IPS-18a (cell line): ENCODE data around the gene SF3A2.

Experiments
- H3K27ac ChIP-seq: one replicate; pipeline ENCODE4 v1.5.1; 2013; ENCODE audit warnings: low read length
- H3K27me3 ChIP-seq: one replicate; pipeline ENCODE4 v1.6.1; 2013; ENCODE audit warnings: mild to moderate bottlenecking, low read length; ENCODE audit not compliant: control insufficient read depth, insufficient read depth
- H3K36me3 ChIP-seq: one replicate; pipeline ENCODE4 v1.6.1; 2013; ENCODE audit warnings: low read depth, low read length; ENCODE audit not compliant: control insufficient read depth
- H3K4me1 ChIP-seq: one replicate; pipeline ENCODE4 v1.6.1; 2013; ENCODE audit warnings: low read depth, low read length; ENCODE audit not compliant: control insufficient read depth
- H3K4me3 ChIP-seq: one replicate; pipeline ENCODE4 v1.5.1; 2013; ENCODE audit warnings: low read length
- H3K9ac ChIP-seq: one replicate; pipeline ENCODE4 v1.6.1; 2013; ENCODE audit warnings: mild to moderate bottlenecking, low read length, moderate library complexity
- H3K9me3 ChIP-seq: one replicate; pipeline ENCODE4 v1.6.1; 2013; ENCODE audit warnings: low read depth, low read length; ENCODE audit not compliant: control insufficient read depth

Gene SF3A2

GRCh38 chr19:2221918-2222317 is 14.7 kb upstream of the SF3A2 start:
- no peak overlapping the region for H3K27ac ChIP-seq

GRCh38 chr19:2223391-2223790 is 13.2 kb upstream of the SF3A2 start:
- H3K9ac ChIP-seq = no peak overlapping the region
- H3K4me1 ChIP-seq = no peaks in the 10 kb centered on the region
- H3K27me3 ChIP-seq = no peaks in the 10 kb centered on the region
- peaks cover 16% of the 10 kb centered on the region for H3K36me3 ChIP-seq
- H3K27ac ChIP-seq = no peak overlapping the region
- no peaks in the 10 kb centered on the region for H3K9me3 ChIP-seq
- no peak overlapping the region for H3K4me3 ChIP-seq

More at GRCh38 chr19:2221918-2222317, 14.7 kb upstream of the SF3A2 start:
- H3K9ac ChIP-seq = no peak overlapping the region
- H3K9me3 ChIP-seq = no peaks in the 10 kb centered on the region
- H3K36me3 ChIP-seq = peaks cover 22% of the 10 kb centered on the region
- no peaks in the 10 kb centered on the region for H3K27me3 ChIP-seq
- no peaks in the 10 kb centered on the region for H3K4me1 ChIP-seq
- no peak overlapping the region for H3K4me3 ChIP-seq

GRCh38 chr19:2223959-2224358 is 12.7 kb upstream of the SF3A2 start:
- no peak overlapping the region for H3K9ac ChIP-seq
- H3K4me3 ChIP-seq = no peak overlapping the region
- no peaks in the 10 kb centered on the region for H3K9me3 ChIP-seq
- no peaks in the 10 kb centered on the region for H3K4me1 ChIP-seq
- no peak overlapping the region for H3K27ac ChIP-seq
- H3K27me3 ChIP-seq = no peaks in the 10 kb centered on the region
- peaks cover 19% of the 10 kb centered on the region for H3K36me3 ChIP-seq

GRCh38 chr19:2224754-2225349 is 11.8 kb upstream of the SF3A2 start:
- no peak overlapping the region for H3K27ac ChIP-seq
- no peaks in the 10 kb centered on the region for H3K9me3 ChIP-seq
- H3K27me3 ChIP-seq = no peaks in the 10 kb centered on the region
- H3K4me3 ChIP-seq = no peak overlapping the region
- no peaks in the 10 kb centered on the region for H3K4me1 ChIP-seq
- peaks cover 21% of the 10 kb centered on the region for H3K36me3 ChIP-seq
- no peak overlapping the region for H3K9ac ChIP-seq

- Histone ChIP-seq H3K36me3 (peaks cover 20% of the 10 kb centered on the region), H3K9me3 (no peaks in the 10 kb centered on the region), H3K4me3 (no peak overlapping the region), H3K27me3 (no peaks in the 10 kb centered on the region), H3K27ac (no peak overlapping the region), H3K9ac (no peak overlapping the region), H3K4me1 (no peaks in the 10 kb centered on the region)
Measured at GRCh38 chr19:2225415-2226050, 11.1 kb upstream of the SF3A2 start.

- Histone ChIP-seq H3K36me3 (peaks cover 18% of the 10 kb centered on the region), H3K27ac (no peak overlapping the region), H3K4me1 (no peaks in the 10 kb centered on the region)
Measured at GRCh38 chr19:2226051-2226839, 10.4 kb upstream of the SF3A2 start.

GRCh38 chr19:2226840-2227360 is 9.7 kb upstream of the SF3A2 start:
- Histone ChIP-seq H3K9ac (no peak overlapping the region), H3K36me3 (peaks cover 18% of the 10 kb centered on the region), H3K27me3 (no peaks in the 10 kb centered on the region), H3K4me3 (no peak overlapping the region), H3K4me1 (no peaks in the 10 kb centered on the region), H3K9me3 (no peaks in the 10 kb centered on the region), H3K27ac (no peak overlapping the region)

More at GRCh38 chr19:2226051-2226839, 10.4 kb upstream of the SF3A2 start:
- Histone ChIP-seq H3K9ac (no peak overlapping the region), H3K27me3 (no peaks in the 10 kb centered on the region), H3K9me3 (no peaks in the 10 kb centered on the region), H3K4me3 (no peak overlapping the region)

- H3K36me3 ChIP-seq = peaks cover 20% of the 10 kb centered on the region
- no peak overlapping the region for H3K27ac ChIP-seq
- H3K9ac ChIP-seq = no peak overlapping the region
- no peak overlapping the region for H3K4me3 ChIP-seq
- H3K9me3 ChIP-seq = no peaks in the 10 kb centered on the region
- no peaks in the 10 kb centered on the region for H3K27me3 ChIP-seq
- no peaks in the 10 kb centered on the region for H3K4me1 ChIP-seq
Measured at GRCh38 chr19:2227415-2228156, 9.0 kb upstream of the SF3A2 start.

GRCh38 chr19:2228157-2229030 is 8.2 kb upstream of the SF3A2 start:
- no peaks in the 10 kb centered on the region for H3K27me3 ChIP-seq
- no peak overlapping the region for H3K27ac ChIP-seq
- no peaks in the 10 kb centered on the region for H3K9me3 ChIP-seq
- H3K9ac ChIP-seq = no peak overlapping the region
- H3K4me1 ChIP-seq = no peaks in the 10 kb centered on the region
- H3K4me3 ChIP-seq = no peak overlapping the region
- H3K36me3 ChIP-seq = peaks cover 28% of the 10 kb centered on the region

- Histone ChIP-seq H3K27ac (no peak overlapping the region), H3K4me1 (no peaks in the 10 kb centered on the region), H3K36me3 (peaks cover 34% of the 10 kb centered on the region), H3K9ac (no peak overlapping the region), H3K9me3 (no peaks in the 10 kb centered on the region), H3K27me3 (no peaks in the 10 kb centered on the region), H3K4me3 (no peak overlapping the region)
Measured at GRCh38 chr19:2229103-2230032, 7.3 kb upstream of the SF3A2 start.
